ENCODE results near the gene OTOG.

Gene OTOG

DNA sequence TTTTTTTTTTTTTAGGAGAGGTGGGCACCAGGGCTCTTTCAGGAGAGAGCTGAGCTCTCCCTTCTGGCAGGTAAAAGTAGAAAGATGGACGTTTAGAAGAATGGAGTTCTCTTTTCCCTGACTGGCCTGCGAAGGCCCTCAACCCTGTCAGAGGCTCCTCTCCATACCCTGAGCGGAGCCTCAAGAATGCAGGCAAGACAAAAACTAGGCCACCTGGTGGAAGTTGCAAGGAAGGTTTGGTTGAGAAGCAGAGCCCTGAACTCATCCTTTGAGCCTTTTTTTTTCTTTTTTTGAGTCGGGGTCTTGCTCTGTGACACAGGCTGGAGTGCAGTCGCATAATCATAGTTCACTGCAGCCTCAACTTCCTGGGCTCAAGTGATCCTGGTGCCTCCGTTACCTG lies 1.4 kb downstream of the OTOG start:
- TF ChIP-seq ZBTB7A (IDR thresholded peaks at IDR 0.05; ENCODE audit: low read depth) (no peak), YY1 (IDR thresholded peaks at IDR 0.05; ENCODE audit: low read depth) (no peak), FOXM1 (IDR thresholded peaks at IDR 0.05; ENCODE audit: borderline replicate concordance, low read depth) (no peak), NFIC (IDR thresholded peaks at IDR 0.05) (no peak), RAD21 (IDR thresholded peaks at IDR 0.05; ENCODE audit: low read depth) (no peak)
- TF ChIP-seq, protein P1, sequence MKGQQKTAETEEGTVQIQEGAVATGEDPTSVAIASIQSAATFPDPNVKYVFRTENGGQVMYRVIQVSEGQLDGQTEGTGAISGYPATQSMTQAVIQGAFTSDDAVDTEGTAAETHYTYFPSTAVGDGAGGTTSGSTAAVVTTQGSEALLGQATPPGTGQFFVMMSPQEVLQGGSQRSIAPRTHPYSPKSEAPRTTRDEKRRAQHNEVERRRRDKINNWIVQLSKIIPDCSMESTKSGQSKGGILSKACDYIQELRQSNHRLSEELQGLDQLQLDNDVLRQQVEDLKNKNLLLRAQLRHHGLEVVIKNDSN (IDR thresholded peaks at IDR 0.05), result no peak

DNA sequence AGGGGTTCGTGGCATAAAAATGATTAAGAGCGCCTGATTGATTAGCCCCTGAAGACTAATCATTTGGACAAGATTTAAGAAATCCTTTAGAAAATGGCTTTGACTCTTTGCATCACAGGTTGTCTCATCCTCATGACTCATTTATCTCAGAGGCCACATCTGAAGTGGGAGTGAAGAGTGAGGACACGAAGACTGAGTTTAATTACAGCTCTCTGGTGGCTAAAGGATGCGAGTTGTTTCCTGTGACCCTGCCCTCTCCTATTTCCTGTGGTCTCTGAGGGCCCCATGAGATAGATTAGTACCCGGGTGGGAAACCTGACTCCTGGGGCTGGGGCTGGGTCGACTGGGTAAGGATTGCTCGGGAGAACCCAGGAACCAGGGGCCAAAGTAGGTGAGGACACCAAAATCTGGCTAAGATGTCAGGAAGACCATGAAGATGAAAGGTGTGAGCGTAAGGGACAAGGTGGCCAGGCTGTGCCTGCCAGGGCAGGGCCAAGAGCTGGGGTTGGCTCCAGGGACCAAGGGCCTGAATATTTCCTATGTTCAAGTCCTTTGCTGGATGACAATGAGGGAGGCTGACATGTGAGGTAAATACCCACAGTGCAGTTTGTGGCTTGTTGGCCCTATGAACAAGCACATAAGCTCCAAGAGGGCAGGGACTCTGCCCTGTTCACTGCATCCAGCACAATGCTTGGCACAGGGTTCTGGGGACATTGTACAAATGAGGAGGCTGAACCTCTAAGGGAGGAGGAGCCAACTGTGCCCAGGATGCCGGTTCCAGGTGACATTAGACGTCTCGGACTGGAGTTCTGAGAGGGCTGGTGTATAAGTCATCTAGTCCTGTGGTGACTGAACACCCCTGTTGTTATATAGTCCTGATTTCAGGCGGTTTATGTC lies 3.6 kb downstream of the OTOG start:
- TF ChIP-seq CEBPB (IDR thresholded peaks at IDR 0.05) (no peak), EP300 (IDR thresholded peaks at IDR 0.05; ENCODE audit: borderline replicate concordance) (no peak), YY1 (IDR thresholded peaks at IDR 0.05; ENCODE audit: low read depth) (no peak), TCF12 (IDR thresholded peaks at IDR 0.05; ENCODE audit: low read depth) (no peak), TEAD4 (IDR thresholded peaks at IDR 0.05) (no peak), CREB1 (IDR thresholded peaks at IDR 0.05; ENCODE audit: low read depth) (no peak), FOXM1 (IDR thresholded peaks at IDR 0.05; ENCODE audit: borderline replicate concordance, low read depth) (no peak), ZBTB7A (IDR thresholded peaks at IDR 0.05; ENCODE audit: low read depth) (no peak), RAD21 (IDR thresholded peaks at IDR 0.05; ENCODE audit: low read depth) (no peak), TAF1 (IDR thresholded peaks at IDR 0.05; ENCODE audit: low read depth) (no peak), EGR1 (IDR thresholded peaks at IDR 0.05) (no peak), NFIC (IDR thresholded peaks at IDR 0.05) (no peak)
- TF ChIP-seq, protein P1 (IDR thresholded peaks at IDR 0.05), result no peak
- TF ChIP-seq, protein P2, sequence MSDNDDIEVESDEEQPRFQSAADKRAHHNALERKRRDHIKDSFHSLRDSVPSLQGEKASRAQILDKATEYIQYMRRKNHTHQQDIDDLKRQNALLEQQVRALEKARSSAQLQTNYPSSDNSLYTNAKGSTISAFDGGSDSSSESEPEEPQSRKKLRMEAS (IDR thresholded peaks at IDR 0.05), result no peak
- TF ChIP-seq, protein P3, sequence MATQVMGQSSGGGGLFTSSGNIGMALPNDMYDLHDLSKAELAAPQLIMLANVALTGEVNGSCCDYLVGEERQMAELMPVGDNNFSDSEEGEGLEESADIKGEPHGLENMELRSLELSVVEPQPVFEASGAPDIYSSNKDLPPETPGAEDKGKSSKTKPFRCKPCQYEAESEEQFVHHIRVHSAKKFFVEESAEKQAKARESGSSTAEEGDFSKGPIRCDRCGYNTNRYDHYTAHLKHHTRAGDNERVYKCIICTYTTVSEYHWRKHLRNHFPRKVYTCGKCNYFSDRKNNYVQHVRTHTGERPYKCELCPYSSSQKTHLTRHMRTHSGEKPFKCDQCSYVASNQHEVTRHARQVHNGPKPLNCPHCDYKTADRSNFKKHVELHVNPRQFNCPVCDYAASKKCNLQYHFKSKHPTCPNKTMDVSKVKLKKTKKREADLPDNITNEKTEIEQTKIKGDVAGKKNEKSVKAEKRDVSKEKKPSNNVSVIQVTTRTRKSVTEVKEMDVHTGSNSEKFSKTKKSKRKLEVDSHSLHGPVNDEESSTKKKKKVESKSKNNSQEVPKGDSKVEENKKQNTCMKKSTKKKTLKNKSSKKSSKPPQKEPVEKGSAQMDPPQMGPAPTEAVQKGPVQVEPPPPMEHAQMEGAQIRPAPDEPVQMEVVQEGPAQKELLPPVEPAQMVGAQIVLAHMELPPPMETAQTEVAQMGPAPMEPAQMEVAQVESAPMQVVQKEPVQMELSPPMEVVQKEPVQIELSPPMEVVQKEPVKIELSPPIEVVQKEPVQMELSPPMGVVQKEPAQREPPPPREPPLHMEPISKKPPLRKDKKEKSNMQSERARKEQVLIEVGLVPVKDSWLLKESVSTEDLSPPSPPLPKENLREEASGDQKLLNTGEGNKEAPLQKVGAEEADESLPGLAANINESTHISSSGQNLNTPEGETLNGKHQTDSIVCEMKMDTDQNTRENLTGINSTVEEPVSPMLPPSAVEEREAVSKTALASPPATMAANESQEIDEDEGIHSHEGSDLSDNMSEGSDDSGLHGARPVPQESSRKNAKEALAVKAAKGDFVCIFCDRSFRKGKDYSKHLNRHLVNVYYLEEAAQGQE (IDR thresholded peaks at IDR 0.05; ENCODE audit: low read depth), result no peak

DNA sequence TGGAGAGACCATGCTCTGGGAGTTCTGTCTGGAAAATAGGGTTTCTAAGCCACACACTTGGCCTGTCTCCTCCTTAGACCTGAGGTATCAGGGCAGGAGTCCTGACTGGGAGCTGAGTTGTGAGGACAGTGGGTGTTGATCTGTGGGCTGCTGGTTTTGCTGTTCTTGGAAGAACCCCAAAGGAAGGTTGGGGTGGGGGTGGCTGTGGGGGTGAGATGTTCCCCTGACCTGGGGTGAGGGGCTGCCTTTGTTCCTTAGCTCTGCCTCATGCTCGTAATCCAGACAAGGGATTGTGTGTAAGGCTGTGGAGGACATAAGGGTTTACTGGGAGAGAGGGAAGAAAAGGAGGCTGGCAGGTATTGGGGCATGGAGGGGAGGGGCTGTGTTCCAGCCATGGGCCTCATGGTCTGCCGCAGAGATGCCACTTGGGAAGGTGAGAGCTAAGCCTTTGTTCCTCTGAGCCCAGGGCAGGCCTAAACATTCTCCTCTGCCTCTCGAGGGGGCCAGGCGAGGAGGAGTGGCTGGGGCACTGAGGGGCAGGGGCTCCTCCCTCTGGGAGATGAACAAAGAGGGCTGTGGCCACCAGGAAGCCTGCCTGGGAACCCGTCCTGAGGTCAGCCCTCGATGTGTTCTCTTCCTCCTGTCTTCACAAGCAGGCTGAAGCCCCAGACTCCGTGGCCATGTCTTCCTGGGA lies 4.4 kb downstream of the OTOG start:
- TF ChIP-seq TAF1 (IDR thresholded peaks at IDR 0.05; ENCODE audit: low read depth), result no peak
- no peak for TF ChIP-seq TCF12 (IDR thresholded peaks at IDR 0.05; ENCODE audit: low read depth)
- TF ChIP-seq, protein P2 (IDR thresholded peaks at IDR 0.05), result no peak
- TF ChIP-seq, protein P3 (IDR thresholded peaks at IDR 0.05; ENCODE audit: low read depth), result no peak
- TF ChIP-seq CREB1 (IDR thresholded peaks at IDR 0.05; ENCODE audit: low read depth), result no peak
- TF ChIP-seq TEAD4 (IDR thresholded peaks at IDR 0.05), result no peak
- no peak for TF ChIP-seq EP300 (IDR thresholded peaks at IDR 0.05; ENCODE audit: borderline replicate concordance)
- no peak for TF ChIP-seq ZBTB7A (IDR thresholded peaks at IDR 0.05; ENCODE audit: low read depth)
- TF ChIP-seq, protein P1 (IDR thresholded peaks at IDR 0.05), result no peak
- no peak for TF ChIP-seq CEBPB (IDR thresholded peaks at IDR 0.05)
- TF ChIP-seq RAD21 (IDR thresholded peaks at IDR 0.05; ENCODE audit: low read depth), result no peak
- TF ChIP-seq NFIC (IDR thresholded peaks at IDR 0.05), result no peak
- no peak for TF ChIP-seq FOXM1 (IDR thresholded peaks at IDR 0.05; ENCODE audit: borderline replicate concordance, low read depth)
- TF ChIP-seq YY1 (IDR thresholded peaks at IDR 0.05; ENCODE audit: low read depth), result no peak
- TF ChIP-seq EGR1 (IDR thresholded peaks at IDR 0.05), result no peak

DNA sequence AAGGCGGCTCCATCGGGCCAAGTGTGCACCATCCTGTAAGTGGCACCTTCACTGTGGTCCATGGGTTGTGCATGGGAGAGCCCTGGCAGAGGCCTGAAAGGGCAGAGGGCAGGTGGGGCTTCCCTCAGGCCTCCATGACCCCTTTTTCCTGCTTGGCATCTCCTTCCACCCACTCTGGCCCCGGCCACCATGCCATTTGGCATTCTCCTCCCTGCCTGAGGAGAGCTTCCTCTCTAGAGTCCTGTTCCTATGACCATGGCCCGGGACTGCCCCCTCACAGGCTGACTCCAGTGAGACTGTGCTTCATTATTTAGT lies 4.9 kb downstream of the OTOG start:
- no peak for TF ChIP-seq EP300 (IDR thresholded peaks at IDR 0.05; ENCODE audit: borderline replicate concordance)
- TF ChIP-seq RAD21 (IDR thresholded peaks at IDR 0.05; ENCODE audit: low read depth), result no peak
- TF ChIP-seq TCF12 (IDR thresholded peaks at IDR 0.05; ENCODE audit: low read depth), result no peak
- TF ChIP-seq CEBPB (IDR thresholded peaks at IDR 0.05), result no peak
- no peak for TF ChIP-seq NFIC (IDR thresholded peaks at IDR 0.05)
- no peak for TF ChIP-seq ZBTB7A (IDR thresholded peaks at IDR 0.05; ENCODE audit: low read depth)
- no peak for TF ChIP-seq TEAD4 (IDR thresholded peaks at IDR 0.05)
- no peak for TF ChIP-seq TAF1 (IDR thresholded peaks at IDR 0.05; ENCODE audit: low read depth)
- TF ChIP-seq, protein P3 (IDR thresholded peaks at IDR 0.05; ENCODE audit: low read depth), result no peak
- TF ChIP-seq FOXM1 (IDR thresholded peaks at IDR 0.05; ENCODE audit: borderline replicate concordance, low read depth), result no peak
- TF ChIP-seq, protein P2 (IDR thresholded peaks at IDR 0.05), result no peak
- no peak for TF ChIP-seq EGR1 (IDR thresholded peaks at IDR 0.05)
- no peak for TF ChIP-seq CREB1 (IDR thresholded peaks at IDR 0.05; ENCODE audit: low read depth)
- TF ChIP-seq, protein P1 (IDR thresholded peaks at IDR 0.05), result no peak
- TF ChIP-seq YY1 (IDR thresholded peaks at IDR 0.05; ENCODE audit: low read depth), result no peak

Measured in Ishikawa (cell line).